GM12891 (cell line): Measurements from ENCODE around the gene CHST10.

Experiments used
- POLR2A ChIP-seq: IDR thresholded peaks from 2 replicates; pipeline ENCODE4 v1.6.1; 2011; ENCODE audit warnings: low read depth, low read length, control low read depth
- POLR2AphosphoS5 ChIP-seq: IDR thresholded peaks from 2 replicates; pipeline ENCODE4 v1.6.1; 2011; ENCODE audit warnings: low read depth, low read length, control low read depth

DNA sequence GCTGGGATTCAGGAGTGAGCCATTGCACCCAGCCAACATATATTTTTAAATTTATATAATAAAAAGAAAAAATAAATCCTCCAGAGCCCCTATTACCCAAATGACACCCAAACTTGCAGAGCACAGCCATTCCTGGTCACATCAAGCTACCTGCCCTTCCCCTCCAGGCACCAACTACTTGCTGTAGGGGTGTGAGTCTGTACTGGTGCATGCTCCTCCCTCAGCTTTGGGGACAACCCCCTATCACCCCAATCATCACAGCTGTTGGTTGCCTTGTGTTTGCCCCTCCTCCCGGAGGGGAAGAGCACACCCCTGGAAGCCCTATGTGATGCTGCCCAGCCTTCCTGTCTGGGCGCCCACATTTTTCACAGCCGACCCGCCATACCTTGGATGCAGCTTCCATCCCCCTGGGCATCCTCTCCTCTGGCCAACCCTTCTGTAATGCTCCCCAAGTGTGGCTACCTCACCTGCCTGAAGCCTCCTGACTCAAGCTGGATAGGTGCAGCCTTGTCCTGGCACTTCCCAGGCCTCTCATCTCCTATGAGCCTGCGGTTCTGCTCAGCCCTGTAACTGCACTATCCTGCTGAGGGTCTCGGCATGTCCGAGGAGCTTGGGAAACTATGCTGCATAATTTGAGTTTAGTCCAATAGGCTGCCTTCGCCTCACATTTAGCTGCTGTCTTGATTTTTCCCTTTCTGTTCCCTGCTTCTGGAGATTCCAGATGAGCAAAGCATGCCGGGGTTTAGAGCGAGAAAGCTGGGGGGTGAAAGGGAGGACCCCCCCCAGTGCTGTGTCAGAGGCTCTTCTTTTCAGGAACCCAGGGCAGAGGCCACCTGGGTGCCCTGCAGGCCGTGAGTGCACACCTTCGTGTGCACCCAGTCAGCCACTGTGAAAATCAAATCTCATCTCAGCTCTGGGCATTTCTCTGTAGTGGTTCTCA, 27.2 kb downstream of the CHST10 start:
- TF ChIP-seq POLR2A = no peak
- no peak for TF ChIP-seq POLR2AphosphoS5
